Aorta (tissue), 5 donors: Measurements from ENCODE around the gene TES. TPM values are rescaled to one million over a fixed set of nuclear protein-coding genes. Genes with fewer than 3 reads are reported as not detected.
"Not testable (repeated sequence)": the region's sequence is repeated elsewhere in the genome, so short reads cannot be mapped to it uniquely, and the experiment has no call there.

Experiments used
- ATAC-seq: fragments of 200-7000 bp; cut with Tn5 transposase; one replicate; pipeline ENCODE4 v1.9.1; 2022; ENCODE audit warnings: moderate library complexity; ENCODE audit not compliant: low FRiP score
- DNase-seq, 2 donors: peaks; one replicate each; pipeline ENCODE4 v3.0.0-alpha.2; 2020
- H3K27ac ChIP-seq, 2 donors: one replicate each; pipeline ENCODE4 v1.5.1; 2013; ENCODE audit warnings: low read length in 2 of 2, mild to moderate bottlenecking in 2 of 2, moderate library complexity in 2 of 2, control low read depth in 1 of 2, inconsistent platforms in 1 of 2, low read depth in 1 of 2
- H3K27me3 ChIP-seq, 2 donors: one replicate each; pipeline ENCODE4 v1.6.1; 2013; ENCODE audit warnings: control low read depth in 1 of 2, low read length in 1 of 2, mild to moderate bottlenecking in 1 of 2, moderate library complexity in 1 of 2; ENCODE audit not compliant: insufficient read depth in 2 of 2, control insufficient read depth in 1 of 2
- H3K36me3 ChIP-seq, 2 donors: one replicate each; pipeline ENCODE4 v1.6.1; 2013; ENCODE audit warnings: control low read depth in 1 of 2, low read length in 1 of 2, mild to moderate bottlenecking in 1 of 2; ENCODE audit not compliant: insufficient read depth in 2 of 2, control insufficient read depth in 1 of 2
- H3K4me1 ChIP-seq, 2 donors: one replicate each; pipeline ENCODE4 v1.6.1; 2013; ENCODE audit warnings: low read length in 2 of 2, control low read depth in 1 of 2, mild to moderate bottlenecking in 1 of 2, moderate library complexity in 1 of 2; ENCODE audit not compliant: insufficient read depth in 2 of 2, control insufficient read depth in 1 of 2
- H3K4me3 ChIP-seq, 2 donors: one replicate each; pipeline ENCODE4 v1.5.1; 2013; ENCODE audit warnings: low read length in 2 of 2, control low read depth in 1 of 2, mild to moderate bottlenecking in 1 of 2
- H3K9me3 ChIP-seq: one replicate; pipeline ENCODE4 v1.6.1; 2013; ENCODE audit warnings: mild to moderate bottlenecking, low read length; ENCODE audit not compliant: control insufficient read depth
- WGBS, 2 donors: extraction: QIAGEN DNeasy Blood & Tissue Kit; methylation state at CpG; one replicate each; pipeline ENCODE4 v1.1.7; 2013; 5-methylcytosine and 5-hydroxymethylcytosine counted together
- intact Hi-C, 2 donors: fragments of 100-400 bp; cut with DNase I; formaldehyde crosslinking; loops; one replicate each; pipeline versions ENCODE4 v1.14.2 to v1.15.0; 2022
- polyA plus RNA-seq, 2 donors: library from polyadenylated mRNA; stranded (reverse); fragments of 200-250 nt; gene quantifications; one replicate each; pipeline ENCODE4 v1.2.3, GENCODE V29; 2013
- total RNA-seq, 2 donors: library from RNA; stranded (reverse); fragmentation: NEBNext Ultra II Directional; extraction: Animal tissue kit (Norgen Biotek cat#: 25700); gene quantifications; one replicate each; pipeline ENCODE4 v1.2.1, GENCODE V29; 2021
- donor health status: healthy with polysubstance abuse.
- donor health status: Bipolar disorder and iron deficiency.
- donor health status: DM: no; HTN: no; CAD: no.
- donor health status: DM: no; HTN: no; CAD: no.
- donor health status: DM: yes; HTN: yes; CAD: no.

TES gene
- total and polyA plus RNA-seq, 4 donors = 73.6 to 340 (median 114) TPM

DNA sequence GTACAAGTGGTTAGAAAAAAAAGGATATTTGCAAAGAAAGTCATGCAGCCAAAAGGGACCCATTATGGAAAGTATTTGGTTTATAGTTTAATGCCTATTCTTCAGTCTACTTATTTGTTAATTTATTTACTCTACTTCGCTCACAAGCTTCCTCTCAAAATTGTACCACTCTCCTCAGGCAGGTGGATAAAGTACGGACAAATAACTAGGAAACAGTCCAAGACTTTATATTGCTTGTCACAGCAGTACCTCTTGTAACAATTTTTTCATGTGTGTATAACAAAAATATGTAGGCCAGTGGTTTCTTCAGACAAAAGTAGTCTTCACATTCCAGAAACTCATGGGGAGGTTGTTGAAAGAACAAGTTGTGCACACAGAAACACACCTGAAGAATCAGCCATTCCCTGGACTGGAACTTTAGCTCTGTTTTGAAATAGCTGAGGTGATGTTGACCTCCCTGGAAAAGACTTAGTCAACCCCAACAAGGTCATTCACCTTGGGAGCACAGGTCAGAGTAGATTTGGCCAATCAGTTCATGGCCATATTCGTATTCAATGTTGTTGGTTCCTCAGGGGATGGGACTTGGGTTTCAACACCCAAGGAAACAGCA lies 73.4 kb downstream of the TES start:
- Histone ChIP-seq H3K9me3 (no peaks in the 10 kb centered on the region), H3K27ac (no peak overlapping the region), H3K36me3 (no peaks in the 10 kb centered on the region), H3K4me3 (no peak overlapping the region), H3K27me3 (no peaks in the 10 kb centered on the region), H3K4me1 (peaks cover 0 to 2% of the 10 kb centered on the region in 2 donors)
- WGBS, 2 donors = 85 to 89% methylated on average over 3 of the region's 3 CpGs
- intact Hi-C loops = loop anchor here in 1 of 2 donors (5.0 kb wide), 1 partner anchor 34 kb away; no protein-coding TSS in a partner anchor
- no peak for DNase-seq
- ATAC-seq = no peak

GRCh38 chr7:116284390-116284789 lies 74.1 kb downstream of the TES start:
- Histone ChIP-seq H3K36me3 (no peaks in the 10 kb centered on the region), H3K9me3 (no peaks in the 10 kb centered on the region), H3K4me3 (no peak overlapping the region), H3K4me1 (peaks cover 0 to 2% of the 10 kb centered on the region in 2 donors), H3K27ac (no peak overlapping the region), H3K27me3 (no peaks in the 10 kb centered on the region)
- intact Hi-C loops = loop anchor here in 1 of 2 donors (5.0 kb wide), 1 partner anchor 33 kb away; no protein-coding TSS in a partner anchor
- ATAC-seq (no peak), DNase-seq (no peak)
- WGBS, 2 donors = 47 to 51% methylated on average over 3 of the region's 3 CpGs

- ATAC-seq (no peak), DNase-seq (no peak)
- Histone ChIP-seq H3K27ac (no peak overlapping the region), H3K27me3 (no peaks in the 10 kb centered on the region), H3K36me3 (no peaks in the 10 kb centered on the region), H3K9me3 (no peaks in the 10 kb centered on the region), H3K4me3 (no peak overlapping the region), H3K4me1 (peaks cover 0 to 2% of the 10 kb centered on the region in 2 donors)
- 97 to 98% methylated on average over 1 of the region's 1 CpG for WGBS, 2 donors
- intact Hi-C loops = no loop called here
These were observed 74.9 kb downstream of the TES start for GRCh38 chr7:116285252-116285651.

GRCh38 chr7:116290740-116291139 lies 80.4 kb downstream of the TES start:
- DNase-seq = no peak
- Histone ChIP-seq H3K27me3 (no peaks in the 10 kb centered on the region), H3K36me3 (no peaks in the 10 kb centered on the region), H3K4me3 (no peak overlapping the region), H3K4me1 (no peaks in the 10 kb centered on the region), H3K9me3 (peaks cover 1% of the 10 kb centered on the region), H3K27ac (no peak overlapping the region)
- intact Hi-C loops = no loop called here
- no peak for ATAC-seq

DNA sequence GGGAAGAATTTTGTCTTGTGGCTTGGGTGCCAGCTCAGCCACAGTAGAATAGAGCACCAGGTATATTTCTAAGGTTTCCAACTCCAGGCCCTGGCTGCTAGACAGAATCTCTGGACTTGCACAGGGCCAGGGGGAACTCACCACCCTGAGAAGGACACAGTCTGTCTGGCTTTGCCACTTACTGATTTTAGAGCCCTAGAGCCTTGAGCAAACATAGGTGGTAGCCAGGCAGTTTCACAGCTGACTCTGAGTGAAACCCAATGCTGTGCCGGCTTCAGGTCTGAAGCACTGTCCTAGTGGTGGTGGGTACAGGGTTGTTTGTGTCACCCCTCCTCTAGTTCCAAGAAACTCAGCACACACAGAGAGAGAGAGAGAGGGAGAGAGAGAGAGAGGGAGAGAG lies 81.6 kb downstream of the TES start:
- intact Hi-C loops = no loop called here

DNA sequence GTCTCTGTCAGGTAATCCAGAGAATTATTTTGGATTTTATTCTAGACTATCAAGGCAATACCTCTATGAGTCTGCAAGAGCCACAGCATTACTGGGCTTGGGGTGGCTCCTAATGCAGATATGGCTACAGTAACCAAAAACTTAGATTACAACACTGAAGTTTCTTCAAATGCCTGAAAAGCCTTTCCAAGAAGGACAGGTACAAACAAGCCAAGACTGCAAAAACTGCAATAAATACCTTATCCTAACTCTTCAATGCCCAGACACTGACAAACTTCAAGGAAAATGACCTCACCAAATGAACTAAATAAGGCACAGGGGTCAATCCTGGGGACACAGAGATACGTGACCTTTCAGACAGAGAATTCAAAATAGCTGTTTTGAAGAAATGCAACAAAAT lies 82.0 kb downstream of the TES start:
- Histone ChIP-seq H3K36me3 (no peaks in the 10 kb centered on the region), H3K9me3 (peaks cover 1% of the 10 kb centered on the region), H3K27me3 (no peaks in the 10 kb centered on the region), H3K27ac (no peak overlapping the region), H3K4me3 (no peak overlapping the region), H3K4me1 (no peaks in the 10 kb centered on the region)
- 97% methylated on average over 1 of the region's 1 CpG for WGBS, 2 donors
- no peak for ATAC-seq
- intact Hi-C loops = no loop called here
- no peak for DNase-seq

More for the DNA sequence above, 81.6 kb downstream of the TES start:
- Histone ChIP-seq H3K36me3 (no peaks in the 10 kb centered on the region), H3K27me3 (no peaks in the 10 kb centered on the region), H3K27ac (no peak overlapping the region), H3K4me1 (no peaks in the 10 kb centered on the region), H3K9me3 (peaks cover 1% of the 10 kb centered on the region), H3K4me3 (no peak overlapping the region)
- DNase-seq (no peak), ATAC-seq (no peak)
- WGBS, 2 donors = 96 to 100% methylated on average over 1 of the region's 1 CpG

DNA sequence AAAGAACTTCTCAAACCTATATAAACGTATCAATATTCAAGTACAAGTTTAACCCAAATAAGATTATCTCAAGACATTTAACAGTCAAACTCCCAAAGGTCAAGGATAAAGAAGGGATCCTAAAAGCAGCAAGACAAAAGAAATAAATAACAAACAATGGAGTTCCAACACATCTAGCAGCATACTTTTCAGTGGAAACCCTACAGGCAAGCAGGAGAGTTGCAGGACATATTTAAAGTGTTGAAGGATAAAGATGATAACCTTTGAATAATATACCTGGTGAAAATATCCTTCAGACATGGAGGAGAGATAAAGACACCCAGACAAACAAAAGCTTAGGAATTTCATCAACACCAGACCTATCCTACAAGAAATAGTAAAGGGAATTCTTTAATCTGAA lies 82.8 kb downstream of the TES start:
- WGBS, 2 donors = 91 to 93% methylated on average over 1 of the region's 1 CpG
- H3K4me3 ChIP-seq = no peak overlapping the region
- intact Hi-C loops = no loop called here
- H3K27me3 ChIP-seq = no peaks in the 10 kb centered on the region
- no peaks in the 10 kb centered on the region for H3K36me3 ChIP-seq
- H3K27ac ChIP-seq = no peak overlapping the region
- H3K9me3 ChIP-seq = peaks cover 1% of the 10 kb centered on the region
- no peaks in the 10 kb centered on the region for H3K4me1 ChIP-seq
- no peak for ATAC-seq
- DNase-seq = no peak

GRCh38 chr7:116293633-116294032 lies 83.3 kb downstream of the TES start:
- Histone ChIP-seq H3K27me3 (no peaks in the 10 kb centered on the region), H3K4me1 (no peaks in the 10 kb centered on the region), H3K9me3 (peaks cover 1% of the 10 kb centered on the region), H3K36me3 (no peaks in the 10 kb centered on the region), H3K27ac (no peak overlapping the region), H3K4me3 (no peak overlapping the region)
- DNase-seq (no peak), ATAC-seq (no peak)
- intact Hi-C loops = no loop called here
- WGBS, 2 donors = 82 to 89% methylated on average over 3 of the region's 3 CpGs

DNA sequence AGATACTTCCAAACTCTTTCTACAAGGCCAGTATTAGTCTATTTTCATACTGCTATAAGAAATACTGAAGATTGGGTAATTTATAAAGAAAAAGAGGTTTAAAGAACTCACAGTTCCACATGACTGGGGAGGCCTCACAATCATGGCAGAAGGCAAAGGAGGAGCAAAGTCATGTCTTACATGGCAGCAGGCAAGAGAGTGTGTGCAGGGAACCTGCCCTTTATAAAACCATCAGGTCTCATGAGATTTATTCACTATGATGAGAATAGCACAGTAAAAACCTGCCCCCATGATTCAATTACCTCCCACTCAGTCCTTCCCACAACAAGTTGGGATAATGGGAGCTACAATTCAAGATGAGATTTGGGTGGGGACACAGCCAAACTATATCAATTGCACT lies 85.6 kb downstream of the TES start:
- DNase-seq, H3K9me3 ChIP-seq, intact Hi-C loops, H3K4me3 ChIP-seq, H3K4me1 ChIP-seq, H3K36me3 ChIP-seq, H3K27ac ChIP-seq, ATAC-seq, H3K27me3 ChIP-seq: not testable (repeated sequence)
